ENCODE measurements around the gene DRD3.

DNA sequence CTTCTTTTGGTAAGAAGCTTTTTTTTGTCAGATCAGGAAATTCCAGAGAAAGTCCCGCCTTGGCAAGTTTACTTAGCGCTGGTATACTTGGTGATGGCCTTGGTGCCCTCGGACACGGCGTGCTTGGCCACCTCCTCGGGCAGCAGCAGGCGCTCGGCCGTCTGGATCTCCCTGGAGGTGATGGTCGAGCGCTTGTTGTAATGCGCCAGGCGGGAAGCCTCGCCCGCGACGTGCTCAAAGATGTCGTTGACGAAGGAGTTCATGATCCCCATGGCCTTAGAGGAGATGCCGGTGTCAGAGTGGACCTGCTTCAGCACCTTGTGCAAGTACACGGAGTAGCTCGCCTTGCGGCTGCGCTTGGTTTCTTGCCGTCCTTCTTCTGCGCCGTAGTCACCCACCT, 75.7 kb downstream of the DRD3 start:
- TF ChIP-seq CTCF (IDR thresholded peaks at IDR 0.05) (no peak), ZFX (IDR thresholded peaks at IDR 0.05; ENCODE audit: borderline replicate concordance) (no peak)
